ENCODE measurements around the gene KLK8. TPM values are rescaled to one million over a fixed set of nuclear protein-coding genes. Genes with fewer than 3 reads are reported as not detected.

KLK8 gene
- total and polyA plus RNA-seq, 2 donors (not counting 1 experiment from before 2014, with no cell fraction given) = not detected

GRCh38 chr19:51023946-51024345, 22.5 kb upstream of the KLK8 start:
- ATAC-seq (ENCODE audit: low read depth) (no peak), DNase-seq (no peak)
- H3K9me3 Mint-ChIP-seq (ENCODE audit: insufficient read depth) = no peaks in the 10 kb centered on the region
- peaks cover 0 to 4% of the 10 kb centered on the region in 2 donors for H3K4me1 ChIP-seq (ENCODE audit: control insufficient read depth in 2 of 2, insufficient read depth in 2 of 2, low read length in 2 of 2)
- H2AFZ ChIP-seq (ENCODE audit: insufficient read depth, low read depth, low read length, poor library complexity, severe bottlenecking) = no peak overlapping the region
- no peak overlapping the region for H3K27ac ChIP-seq (ENCODE audit: low read length in 2 of 2)
- peaks cover 2% of the 10 kb centered on the region for H3K4me1 Mint-ChIP-seq
- H3K4me3 Mint-ChIP-seq = no peak overlapping the region
- no peak overlapping the region for H3K4me3 ChIP-seq (ENCODE audit: control extremely low read depth in 1 of 5, extremely low read depth in 1 of 5, insufficient read depth in 1 of 5, low read depth in 2 of 5, low read length in 4 of 5)
- H3K36me3 ChIP-seq (replicated peaks in 1 of 2; ENCODE audit: control extremely low read depth in 1 of 2, control insufficient read depth in 1 of 2, extremely low read depth in 1 of 2, insufficient read depth in 2 of 2, low read length in 1 of 2) = no peaks in the 10 kb centered on the region
- H3K9me3 ChIP-seq (ENCODE audit: control extremely low read depth in 1 of 3, control insufficient read depth in 2 of 3, insufficient read depth in 1 of 3, low read length in 2 of 3) = peaks cover 0 to 5% (median 0%) of the 10 kb centered on the region in 3 donors
- no peaks in the 10 kb centered on the region for H3K79me2 ChIP-seq (ENCODE audit: control insufficient read depth, insufficient read depth, low read length)
- 74% methylated on average over 10 of the region's 11 CpGs for WGBS (ENCODE audit: insufficient coverage)
- intact Hi-C loops (cut with micrococcal nuclease) = loop anchor here (5.0 kb wide), 1 partner anchor 638 kb away; no protein-coding TSS in a partner anchor
- no peaks in the 10 kb centered on the region for H4K20me1 ChIP-seq (ENCODE audit: control insufficient read depth, insufficient read depth, low read length, poor library complexity, severe bottlenecking)
- peaks cover 33% of the 10 kb centered on the region for H3K27me3 Mint-ChIP-seq
- H3K27me3 ChIP-seq (replicated peaks in 1 of 4; ENCODE audit: control extremely low read depth in 1 of 4, control insufficient read depth in 3 of 4, insufficient read depth in 4 of 4, low read length in 3 of 4) = peaks cover 0 to 11% (median 4%) of the 10 kb centered on the region in 4 experiments
- H3K4me2 ChIP-seq (replicated peaks; ENCODE audit: low read depth, low read length, poor library complexity, severe bottlenecking) = no peak overlapping the region
- ChIA-PET POLR2A (no interaction called here), CTCF (no interaction called here)
- H3K9ac ChIP-seq (ENCODE audit: low read length) = no peak overlapping the region
- TF ChIP-seq CTCF (IDR thresholded peaks at IDR 0.05) (no peak), EZH2 (IDR thresholded peaks at IDR 0.05; ENCODE audit: borderline replicate concordance, insufficient read depth, low read depth, low read length, poor library complexity, severe bottlenecking) (no peak)
- no peak overlapping the region for H3K27ac Mint-ChIP-seq

- H2AFZ ChIP-seq (ENCODE audit: insufficient read depth, low read depth, low read length, poor library complexity, severe bottlenecking) = no peak overlapping the region
- POLR2A ChIA-PET = no interaction called here
- H3K9me3 Mint-ChIP-seq (ENCODE audit: insufficient read depth) = no peaks in the 10 kb centered on the region
- no peak overlapping the region for H3K9ac ChIP-seq (ENCODE audit: low read length)
- H3K79me2 ChIP-seq (ENCODE audit: control insufficient read depth, insufficient read depth, low read length) = no peaks in the 10 kb centered on the region
- 73% methylated on average over 14 of the region's 14 CpGs for WGBS (ENCODE audit: insufficient coverage)
- H3K27me3 Mint-ChIP-seq = peaks cover 37% of the 10 kb centered on the region
- TF ChIP-seq EZH2 (IDR thresholded peaks at IDR 0.05; ENCODE audit: borderline replicate concordance, insufficient read depth, low read depth, low read length, poor library complexity, severe bottlenecking) (no peak), CTCF (IDR thresholded peaks at IDR 0.05) (no peak)
- DNase-seq (no peak), ATAC-seq (ENCODE audit: low read depth) (no peak)
- no peak overlapping the region for H3K4me2 ChIP-seq (replicated peaks; ENCODE audit: low read depth, low read length, poor library complexity, severe bottlenecking)
- H4K20me1 ChIP-seq (ENCODE audit: control insufficient read depth, insufficient read depth, low read length, poor library complexity, severe bottlenecking) = no peaks in the 10 kb centered on the region
- peaks cover 0 to 14% (median 0%) of the 10 kb centered on the region in 3 donors for H3K9me3 ChIP-seq (ENCODE audit: control extremely low read depth in 1 of 3, control insufficient read depth in 2 of 3, insufficient read depth in 1 of 3, low read length in 2 of 3)
- CTCF ChIA-PET = no interaction called here
- no peak overlapping the region for H3K27ac ChIP-seq (ENCODE audit: low read length in 2 of 2)
- H3K4me3 ChIP-seq (ENCODE audit: control extremely low read depth in 1 of 5, extremely low read depth in 1 of 5, insufficient read depth in 1 of 5, low read depth in 2 of 5, low read length in 4 of 5) = no peak overlapping the region
- no peaks in the 10 kb centered on the region for H3K36me3 ChIP-seq (replicated peaks in 1 of 2; ENCODE audit: control extremely low read depth in 1 of 2, control insufficient read depth in 1 of 2, extremely low read depth in 1 of 2, insufficient read depth in 2 of 2, low read length in 1 of 2)
- no peak overlapping the region for H3K4me3 Mint-ChIP-seq
- no peak overlapping the region for H3K27ac Mint-ChIP-seq
- peaks cover 7% of the 10 kb centered on the region for H3K4me1 Mint-ChIP-seq
- peaks cover 0 to 9% of the 10 kb centered on the region in 2 donors for H3K4me1 ChIP-seq (ENCODE audit: control insufficient read depth in 2 of 2, insufficient read depth in 2 of 2, low read length in 2 of 2)
- peaks cover 0 to 21% (median 9%) of the 10 kb centered on the region in 4 experiments for H3K27me3 ChIP-seq (replicated peaks in 1 of 4; ENCODE audit: control extremely low read depth in 1 of 4, control insufficient read depth in 3 of 4, insufficient read depth in 4 of 4, low read length in 3 of 4)
- intact Hi-C loops (cut with micrococcal nuclease) = loop anchor here (5.0 kb wide), 1 partner anchor 640 kb away; no protein-coding TSS in a partner anchor
These were observed 21.1 kb upstream of the KLK8 start for GRCh38 chr19:51022526-51022925.
